Inferior parietal cortex (tissue), 1 donor: ENCODE measurements around the gene NOC2L.

Experiments
- DNase-seq: peaks from one replicate; pipeline ENCODE4 v3.0.0-alpha.2; 2016; ENCODE audit errors: extremely low spot score

NOC2L gene

GRCh38 chr1:916173-917075, 42.6 kb downstream of the NOC2L start:
- no peak for DNase-seq

- DNase-seq = no peak
These were observed 43.5 kb downstream of the NOC2L start for GRCh38 chr1:915295-916172.

DNA sequence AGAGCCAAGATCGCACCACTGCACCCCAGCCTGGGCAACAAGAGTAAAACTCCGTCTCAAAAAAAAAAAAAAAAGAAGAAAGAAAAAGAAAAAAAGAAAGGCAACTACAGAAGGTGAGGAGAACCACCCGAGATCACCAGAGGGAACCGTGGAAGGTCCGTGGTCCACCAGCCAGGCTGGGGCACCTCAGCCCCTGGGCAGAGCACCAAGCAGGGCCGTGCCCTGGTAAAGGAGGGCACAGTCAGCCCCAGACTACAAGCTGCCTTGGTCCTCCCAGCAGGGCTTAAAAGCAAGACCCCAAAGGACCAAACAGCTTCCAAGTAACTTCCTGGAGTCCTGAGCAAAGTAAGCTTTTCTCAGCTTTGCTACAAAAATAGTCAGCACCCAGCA, 44.2 kb downstream of the NOC2L start:
- no peak for DNase-seq

GRCh38 chr1:914131-914890, 44.7 kb downstream of the NOC2L start:
- no peak for DNase-seq

DNA sequence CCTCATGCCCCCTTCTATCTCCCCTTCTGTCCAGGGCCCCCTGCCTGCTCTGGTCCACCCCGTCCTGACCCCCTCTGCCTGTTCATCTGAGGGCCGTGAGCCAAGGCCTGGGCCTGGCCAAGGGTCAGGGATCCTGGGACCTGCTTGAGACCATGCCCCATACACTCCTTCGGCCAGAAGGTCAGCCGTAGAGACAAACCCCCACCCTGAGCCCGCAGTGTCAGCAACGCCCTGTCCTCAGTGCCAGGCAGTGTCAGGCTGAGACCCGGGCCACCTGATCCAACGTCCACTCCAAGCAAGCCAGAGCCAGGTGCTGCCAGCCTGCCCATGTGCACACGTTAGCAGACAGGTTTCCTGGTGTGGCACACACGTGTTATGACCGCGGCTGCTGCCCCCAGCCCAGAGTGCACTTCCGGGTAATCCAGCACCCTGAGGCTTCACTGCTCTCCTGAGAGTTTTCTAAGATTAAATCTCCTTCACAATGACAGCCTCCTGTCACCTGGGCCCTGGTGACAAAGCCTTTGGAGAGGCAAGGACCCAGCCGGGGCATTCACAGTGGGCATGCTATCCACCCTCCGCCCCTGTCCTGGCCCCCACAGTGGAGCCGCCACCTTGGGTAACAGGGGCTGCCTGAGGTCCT, 45.4 kb downstream of the NOC2L start:
- no peak for DNase-seq

GRCh38 chr1:912740-913301, 46.2 kb downstream of the NOC2L start:
- DNase-seq = no peak

- no peak for DNase-seq
These were observed 46.9 kb downstream of the NOC2L start for GRCh38 chr1:911875-912739.

GRCh38 chr1:910881-911721, 48.0 kb downstream of the NOC2L start:
- DNase-seq = no peak

DNA sequence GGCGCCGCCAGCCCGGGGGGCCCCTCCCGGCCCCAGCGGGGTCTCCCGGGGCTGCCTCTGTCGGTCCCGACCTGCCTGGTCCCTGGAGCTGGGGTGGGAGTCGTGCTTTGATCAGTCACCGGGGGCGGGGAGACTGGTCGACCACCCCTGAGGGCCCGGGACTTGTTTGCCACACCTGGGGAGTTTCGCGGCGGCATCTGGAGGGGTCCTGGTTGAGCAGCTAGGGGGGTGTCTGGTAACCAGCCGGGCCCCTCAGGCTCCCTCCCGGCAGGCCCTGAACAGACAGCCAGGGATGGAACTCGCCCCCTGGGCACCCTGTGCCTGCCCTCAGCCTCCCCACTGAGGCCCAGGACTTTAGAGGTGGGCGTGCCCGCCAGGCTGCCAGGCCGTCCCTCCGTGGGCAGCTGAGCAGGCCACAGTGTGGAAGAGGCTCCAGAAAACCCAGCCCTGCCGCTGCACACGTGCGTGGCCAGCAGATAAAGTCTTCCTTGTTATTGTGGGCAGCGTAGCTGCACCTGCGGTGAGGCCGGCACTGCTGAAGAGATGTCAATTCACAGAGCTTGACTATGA, 48.7 kb downstream of the NOC2L start:
- DNase-seq = no peak

DNA sequence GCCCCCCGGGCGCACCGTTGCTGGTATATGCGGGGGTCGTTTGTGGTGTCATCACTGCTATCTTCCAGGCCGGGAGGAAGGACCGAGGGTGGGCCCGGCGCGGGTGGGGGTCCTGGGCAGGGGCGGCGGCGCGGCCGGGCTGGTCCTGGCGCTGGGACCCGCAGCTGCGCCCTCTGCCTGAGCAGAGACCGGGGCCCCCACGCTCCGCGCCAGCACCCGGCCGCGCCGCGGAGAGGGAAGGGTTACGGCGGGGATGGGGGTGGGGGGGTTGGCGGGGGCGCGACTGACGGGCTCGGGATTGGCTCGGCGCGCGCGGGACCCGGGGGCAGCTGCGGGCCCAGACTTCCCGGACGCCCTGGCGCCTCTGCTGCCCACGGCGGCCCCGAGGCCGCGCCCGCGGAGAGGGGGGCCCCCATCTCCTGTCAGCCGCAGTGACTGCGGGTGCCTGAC, 49.2 kb downstream of the NOC2L start:
- DNase-seq = no peak

DNA sequence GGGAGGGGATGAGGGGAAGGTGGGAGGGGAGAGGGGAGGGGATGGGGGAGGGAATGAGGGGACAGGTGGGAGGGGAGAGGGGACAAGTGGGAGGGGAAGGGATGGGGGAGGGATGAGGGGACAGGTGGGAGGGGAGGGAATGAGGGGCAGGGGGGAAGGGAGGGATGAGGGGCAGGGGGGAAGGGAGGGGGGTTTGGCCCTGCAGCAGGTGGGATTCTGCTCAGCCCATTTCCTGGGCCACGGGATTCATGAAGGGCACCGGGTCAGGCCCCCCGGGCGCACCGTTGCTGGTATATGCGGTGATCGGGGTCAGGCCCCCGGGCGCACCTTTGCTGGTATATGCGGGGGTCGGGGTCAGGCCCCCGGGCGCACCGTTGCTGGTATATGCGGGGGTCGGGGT, 50.4 kb downstream of the NOC2L start:
- DNase-seq = no peak

- no peak for DNase-seq
These were observed 51.2 kb downstream of the NOC2L start for GRCh38 chr1:907611-908451.

DNA sequence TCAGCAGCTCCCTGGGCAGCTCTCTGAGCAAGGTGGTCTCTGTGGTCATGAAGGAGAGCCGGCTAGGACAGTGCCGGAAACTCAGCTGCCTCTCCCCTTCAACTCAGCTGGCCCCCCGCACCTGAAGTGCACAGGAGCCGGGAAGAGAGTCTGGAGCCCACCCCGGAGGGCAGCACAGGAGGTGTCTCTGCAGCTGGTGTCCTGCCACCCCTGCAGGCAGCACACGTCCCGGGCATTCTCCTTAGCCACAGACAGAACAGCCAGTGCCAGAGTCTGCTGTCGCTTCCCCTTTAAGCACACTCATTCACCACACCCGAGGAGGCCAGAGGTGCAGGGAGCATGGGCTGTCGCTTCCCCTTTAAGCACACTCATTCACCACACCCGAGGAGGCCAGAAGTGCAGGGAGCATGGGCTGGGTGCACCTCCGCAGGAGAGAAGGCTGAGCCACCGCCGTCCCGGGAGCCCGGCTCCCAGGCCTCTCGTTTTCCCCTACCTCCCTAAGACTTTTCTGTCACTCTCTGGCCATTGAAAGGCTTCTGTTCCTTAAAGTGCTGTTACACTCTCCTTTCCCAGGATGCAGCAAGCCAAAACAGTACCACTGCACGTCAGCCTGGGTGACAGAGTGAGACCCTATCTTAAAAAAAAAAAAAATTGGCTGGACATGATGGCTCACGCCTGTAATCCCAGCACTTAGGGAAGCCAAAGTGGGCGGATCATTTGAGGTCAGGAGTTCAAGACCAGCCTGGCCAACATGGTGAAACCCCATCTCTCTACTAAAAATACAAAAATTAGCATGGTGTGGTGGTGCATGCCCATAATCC, 52.2 kb downstream of the NOC2L start:
- DNase-seq = no peak

- DNase-seq = no peak
These were observed 53.1 kb downstream of the NOC2L start for GRCh38 chr1:905811-906599.

GRCh38 chr1:905071-905749, 53.8 kb downstream of the NOC2L start:
- no peak for DNase-seq
